Neural progenitor cell (in vitro differentiated cells): ENCODE measurements around the gene SCML1. TPM values are rescaled to one million over a fixed set of nuclear protein-coding genes. Genes with fewer than 3 reads are reported as not detected.
A peak's percentile ranks its signal among the peaks of the same experiment; 100 is the strongest.

ENCODE experiments used
- DNase-seq: peaks from one replicate; pipeline ENCODE4 v3.0.0-alpha.2; 2016; ENCODE audit warnings: low spot score
- H2AFZ ChIP-seq: fragments of 200-600 bp; sonication (generic); replicated peaks from 2 replicates; pipeline ENCODE4 v1.6.1; 2016; ENCODE audit warnings: antibody characterized with exemption
- H3F3A ChIP-seq: fragments of 200-600 bp; sonication (generic); 2 replicates; pipeline ENCODE4 v1.6.1; 2016; ENCODE audit warnings: antibody characterized with exemption, low read depth
- H3K27ac ChIP-seq: fragments of 200-600 bp; sonication (generic); 2 replicates; pipeline ENCODE4 v1.5.1; 2016; ENCODE audit warnings: mild to moderate bottlenecking
- H3K27me3 ChIP-seq: fragments of 200-600 bp; sonication (generic); 2 replicates; pipeline ENCODE4 v1.6.1; 2016; ENCODE audit warnings: mild to moderate bottlenecking, moderate library complexity
- H3K36me3 ChIP-seq: fragments of 200-600 bp; sonication (generic); 2 replicates; pipeline ENCODE4 v1.5.1; 2016
- H3K4me1 ChIP-seq: fragments of 200-600 bp; sonication (generic); 2 replicates; pipeline ENCODE4 v1.6.1; 2016; ENCODE audit warnings: mixed run types
- H3K4me2 ChIP-seq: fragments of 200-600 bp; sonication (generic); 2 replicates; pipeline ENCODE4 v1.6.1; 2016
- H3K4me3 ChIP-seq: fragments of 200-600 bp; sonication (generic); 2 replicates; pipeline ENCODE4 v1.5.1; 2016
- H3K79me2 ChIP-seq: fragments of 200-600 bp; sonication (generic); 2 replicates; pipeline ENCODE4 v1.6.1; 2016; ENCODE audit warnings: low read depth
- H3K9ac ChIP-seq: fragments of 200-600 bp; sonication (generic); 2 replicates; pipeline ENCODE4 v1.6.1; 2016
- H3K9me3 ChIP-seq: fragments of 200-600 bp; sonication (generic); 2 replicates; pipeline ENCODE4 v1.5.1; 2016; ENCODE audit warnings: low read depth
- H4K20me1 ChIP-seq: fragments of 200-600 bp; sonication (generic); 2 replicates; pipeline ENCODE4 v1.6.1; 2016; ENCODE audit warnings: low read depth
- H3K27ac Mint-ChIP-seq: 3 replicates; pipeline ENCODE4 v1.8.0; 2021; ENCODE audit warnings: mixed read lengths
- H3K27me3 Mint-ChIP-seq: 2 replicates; pipeline ENCODE4 v1.8.0; 2022; ENCODE audit warnings: low read depth, mild to moderate bottlenecking, inconsistent platforms, moderate library complexity, mixed read lengths; ENCODE audit not compliant: insufficient read depth
- H3K36me3 Mint-ChIP-seq: 3 replicates; pipeline ENCODE4 v1.8.0; 2021; ENCODE audit warnings: mixed read lengths
- H3K4me1 Mint-ChIP-seq: 3 replicates; pipeline ENCODE4 v1.8.0; 2021; ENCODE audit warnings: mixed read lengths
- H3K4me3 Mint-ChIP-seq: 3 replicates; pipeline ENCODE4 v1.8.0; 2021; ENCODE audit warnings: mild to moderate bottlenecking, moderate library complexity, mixed read lengths
- H3K9me3 Mint-ChIP-seq: 3 replicates; pipeline ENCODE4 v1.8.0; 2020; ENCODE audit warnings: mixed read lengths
- EZH2 ChIP-seq: fragments of 200-600 bp; sonication (generic); IDR thresholded peaks from 2 replicates; pipeline ENCODE4 v1.6.1; 2017; ENCODE audit warnings: antibody characterized with exemption, mild to moderate bottlenecking, moderate library complexity
- EZH2phosphoT487 ChIP-seq: fragments of 200-600 bp; sonication (generic); IDR thresholded peaks from 2 replicates; pipeline ENCODE4 v1.6.1; 2017; ENCODE audit warnings: antibody characterized with exemption
- total RNA-seq: library from RNA; depleted of rRNA; stranded (reverse); fragments of >200 nt; gene quantifications from 2 replicates; pipeline ENCODE4 v1.2.3, GENCODE V29; 2015; ENCODE audit warnings: low replicate concordance
- TF ChIP-seq, protein P1 (sequence below): fragments of 200-600 bp; sonication (generic); IDR thresholded peaks from 2 replicates; pipeline ENCODE4 v1.5.1; 2017; ENCODE audit warnings: antibody characterized with exemption, mild to moderate bottlenecking

The SCML1 gene
- 5.0 and 9.7 TPM in 2 replicates for total RNA-seq

DNA sequence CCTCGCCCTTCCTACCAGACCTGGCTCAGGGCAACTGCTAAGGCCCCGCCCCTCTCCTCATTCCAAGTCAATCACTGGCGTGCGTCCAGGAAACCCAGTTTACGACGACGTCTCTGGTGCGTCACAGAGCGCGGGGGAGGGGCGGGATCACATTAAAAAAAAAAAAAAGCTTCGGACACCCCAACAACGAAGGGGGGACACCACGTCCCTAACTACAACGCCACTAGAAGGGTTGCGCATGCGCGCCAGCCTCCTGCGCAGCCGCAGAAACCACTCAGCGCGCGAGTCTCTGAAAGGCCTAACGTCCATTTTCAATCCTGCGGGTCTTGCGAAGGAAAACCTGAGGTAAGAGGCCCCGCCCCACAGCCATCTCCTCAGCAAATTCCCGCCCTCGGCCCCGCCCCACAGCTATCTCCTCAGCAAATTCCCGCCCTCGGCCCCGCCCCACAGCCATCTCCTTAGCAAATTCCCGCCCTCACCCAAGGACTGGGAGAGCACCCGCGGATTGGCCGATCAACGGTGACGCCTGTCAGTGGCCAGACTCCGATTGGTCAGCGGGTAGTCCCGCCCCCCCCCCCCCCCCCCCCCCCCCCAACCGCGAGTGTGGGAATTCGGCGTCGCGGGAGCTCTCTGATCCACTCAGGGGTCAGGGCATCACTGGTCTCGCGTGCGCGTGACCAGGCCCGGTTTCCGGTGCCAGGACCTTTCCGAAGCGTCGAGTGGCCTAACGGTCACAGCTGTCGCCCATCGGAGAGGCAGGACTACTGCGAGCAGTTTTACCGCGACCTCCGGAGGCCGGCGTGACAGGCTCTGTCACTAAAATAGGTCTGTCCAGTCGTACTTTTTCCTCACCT is at the start of gene SCML1:
SCML1 (plus strand) TSS at position 638 of the 854 bp plus-strand sequence. CDS start 6,694 bp downstream, outside the sequence.
- peak within 1 kb of the TSS; percentile 88 for H3K4me2 ChIP-seq

DNA sequence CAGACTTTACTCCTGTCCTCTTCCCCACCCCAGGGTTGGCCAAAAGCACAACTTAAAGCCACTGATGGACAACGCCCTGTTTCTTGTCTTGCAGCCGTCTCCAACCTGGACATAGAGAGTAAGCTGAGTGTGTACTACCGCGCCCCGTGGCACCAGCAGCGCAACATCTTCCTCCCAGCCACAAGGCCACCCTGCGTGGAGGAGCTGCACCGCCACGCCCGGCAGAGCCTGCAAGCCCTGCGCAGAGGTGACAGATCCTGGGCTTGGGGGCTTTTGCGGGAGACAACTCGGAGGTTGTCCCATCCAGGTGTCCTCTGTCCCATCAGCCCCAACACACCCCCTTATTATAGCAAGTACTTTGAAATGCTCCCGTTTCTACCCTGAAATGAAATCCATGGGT is 49.6 kb upstream of the SCML1 start:
- H3K27ac Mint-ChIP-seq: no peak overlapping the region
- DNase-seq: no peak
- Histone ChIP-seq H3K79me2 (no peaks in the 10 kb centered on the region), H4K20me1 (no peaks in the 10 kb centered on the region), H3K4me1 (no peaks in the 10 kb centered on the region), H3K27me3 (no peaks in the 10 kb centered on the region), H3K9ac (no peak overlapping the region), H3K4me2 (no peak overlapping the region), H3K4me3 (no peak overlapping the region), H2AFZ (no peak overlapping the region), H3K9me3 (no peaks in the 10 kb centered on the region), H3F3A (no peaks in the 10 kb centered on the region), H3K27ac (no peak overlapping the region), H3K36me3 (no peaks in the 10 kb centered on the region)
- H3K4me3 Mint-ChIP-seq: no peak overlapping the region
- H3K27me3 Mint-ChIP-seq: no peaks in the 10 kb centered on the region
- H3K4me1 Mint-ChIP-seq: peaks cover 8% of the 10 kb centered on the region
- TF ChIP-seq EZH2: no peak
- no peak for TF ChIP-seq EZH2phosphoT487
- TF ChIP-seq, protein P1, sequence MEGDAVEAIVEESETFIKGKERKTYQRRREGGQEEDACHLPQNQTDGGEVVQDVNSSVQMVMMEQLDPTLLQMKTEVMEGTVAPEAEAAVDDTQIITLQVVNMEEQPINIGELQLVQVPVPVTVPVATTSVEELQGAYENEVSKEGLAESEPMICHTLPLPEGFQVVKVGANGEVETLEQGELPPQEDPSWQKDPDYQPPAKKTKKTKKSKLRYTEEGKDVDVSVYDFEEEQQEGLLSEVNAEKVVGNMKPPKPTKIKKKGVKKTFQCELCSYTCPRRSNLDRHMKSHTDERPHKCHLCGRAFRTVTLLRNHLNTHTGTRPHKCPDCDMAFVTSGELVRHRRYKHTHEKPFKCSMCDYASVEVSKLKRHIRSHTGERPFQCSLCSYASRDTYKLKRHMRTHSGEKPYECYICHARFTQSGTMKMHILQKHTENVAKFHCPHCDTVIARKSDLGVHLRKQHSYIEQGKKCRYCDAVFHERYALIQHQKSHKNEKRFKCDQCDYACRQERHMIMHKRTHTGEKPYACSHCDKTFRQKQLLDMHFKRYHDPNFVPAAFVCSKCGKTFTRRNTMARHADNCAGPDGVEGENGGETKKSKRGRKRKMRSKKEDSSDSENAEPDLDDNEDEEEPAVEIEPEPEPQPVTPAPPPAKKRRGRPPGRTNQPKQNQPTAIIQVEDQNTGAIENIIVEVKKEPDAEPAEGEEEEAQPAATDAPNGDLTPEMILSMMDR: no peak
- H3K36me3 Mint-ChIP-seq: no peaks in the 10 kb centered on the region
- H3K9me3 Mint-ChIP-seq: no peaks in the 10 kb centered on the region

More for the DNA sequence above, at the start of gene SCML1:
- H2AFZ ChIP-seq: peak within 1 kb of the TSS; percentile 55
- Mint-ChIP-seq H3K27ac (peak within 1 kb of the TSS; percentile 39), H3K36me3 (peaks cover 4% of the 10 kb centered on the region), H3K4me1 (peaks cover 28% of the 10 kb centered on the region), H3K9me3 (no peaks in the 10 kb centered on the region), H3K27me3 (no peaks in the 10 kb centered on the region), H3K4me3 (peak within 1 kb of the TSS; percentile 85)
- peaks cover 6% of the 10 kb centered on the region for H3F3A ChIP-seq
- H3K36me3 ChIP-seq: no peaks in the 10 kb centered on the region
- DNase-seq: peak; percentile 97
- no peaks in the 10 kb centered on the region for H4K20me1 ChIP-seq
- H3K4me1 ChIP-seq: peaks cover 16% of the 10 kb centered on the region
- TF ChIP-seq, protein P1: no peak
- TF ChIP-seq EZH2phosphoT487: no peak
- TF ChIP-seq EZH2: no peak
- no peak within 1 kb of the TSS for H3K9ac ChIP-seq
- H3K4me3 ChIP-seq: peak within 1 kb of the TSS; percentile 52
- H3K79me2 ChIP-seq: no peaks in the 10 kb centered on the region
- H3K27ac ChIP-seq: no peak within 1 kb of the TSS
- H3K27me3 ChIP-seq: peaks cover 25% of the 10 kb centered on the region
- H3K9me3 ChIP-seq: peaks cover 4% of the 10 kb centered on the region

GRCh38 chrX:17689971-17690409 is 47.3 kb upstream of the SCML1 start:
- Mint-ChIP-seq H3K36me3 (no peaks in the 10 kb centered on the region), H3K9me3 (no peaks in the 10 kb centered on the region), H3K27ac (no peak overlapping the region), H3K4me1 (peaks cover 10% of the 10 kb centered on the region), H3K4me3 (no peak overlapping the region), H3K27me3 (no peaks in the 10 kb centered on the region)
- H3F3A ChIP-seq: no peaks in the 10 kb centered on the region
- no peak overlapping the region for H3K9ac ChIP-seq
- H2AFZ ChIP-seq: no peak overlapping the region
- DNase-seq: peak; percentile 72
- H3K36me3 ChIP-seq: no peaks in the 10 kb centered on the region
- no peaks in the 10 kb centered on the region for H3K4me1 ChIP-seq
- no peaks in the 10 kb centered on the region for H3K9me3 ChIP-seq
- H3K4me2 ChIP-seq: no peak overlapping the region
- no peaks in the 10 kb centered on the region for H4K20me1 ChIP-seq
- H3K4me3 ChIP-seq: no peak overlapping the region
- no peaks in the 10 kb centered on the region for H3K79me2 ChIP-seq
- no peak overlapping the region for H3K27ac ChIP-seq
- H3K27me3 ChIP-seq: no peaks in the 10 kb centered on the region
- TF ChIP-seq EZH2phosphoT487 (no peak), EZH2 (no peak)
- TF ChIP-seq, protein P1: peak; percentile 72
